Pancreas (tissue), 10 donors: ENCODE measurements around the gene HIF1A. TPM values are rescaled to one million over a fixed set of nuclear protein-coding genes. Genes with fewer than 3 reads are reported as not detected.

ENCODE experiments used
- ATAC-seq, 4 donors: fragments of 200-7000 bp; cut with Tn5 transposase; one replicate each; pipeline versions ENCODE4 v1.8.0 to v1.9.1; 2020; ENCODE audit warnings: mild to moderate bottlenecking in 4 of 4, moderate library complexity in 4 of 4
- DNase-seq, 6 donors: peaks; one replicate each; pipeline ENCODE4 v3.0.0-alpha.2; 2020
- FAIRE-seq: peaks from 2 replicates; lab custom pipeline; 2012; peaks lifted over from hg19 to GRCh38; lab: Jason Lieb, UNC
- H3K27ac ChIP-seq, 4 donors: fragments of 200-600 bp; sonication (generic); 1 replicate in 3 of 4; 2 replicates in 1 of 4; pipeline versions ENCODE4 v1.5.0 to v1.8.0; 2020
- H3K27me3 ChIP-seq, 4 donors: fragments of 200-600 bp; one replicate each; pipeline ENCODE4 v1.8.0; 2021
- H3K36me3 ChIP-seq, 3 donors: fragments of 200-600 bp; sonication (generic) in 1 of 3; one replicate each; pipeline versions ENCODE4 v1.5.0 to v1.8.0; 2020 to 2021
- H3K4me1 ChIP-seq, 3 donors: fragments of 200-600 bp; one replicate each; pipeline ENCODE4 v1.8.0; 2021
- H3K4me3 ChIP-seq, 4 donors: fragments of 200-600 bp; sonication (generic) in 2 of 4; one replicate each; pipeline versions ENCODE4 v1.5.0 to v1.8.0; 2020 to 2021
- H3K9me3 ChIP-seq, 4 donors: fragments of 200-600 bp; one replicate each; pipeline ENCODE4 v1.8.0; 2021
- CTCF ChIP-seq, 4 donors: fragments of 200-600 bp; sonication (generic) in 3 of 4; IDR thresholded peaks; one replicate each; pipeline versions ENCODE4 v1.5.0 to v1.8.0; 2021; ENCODE audit warnings: antibody characterized with exemption in 4 of 4
- WGBS, 2 donors: extraction: QIAGEN DNeasy Blood & Tissue Kit; methylation state at CpG; one replicate each; pipeline ENCODE4 v1.1.7; 2013; 5-methylcytosine and 5-hydroxymethylcytosine counted together
- intact Hi-C, 3 donors: fragments of 100-400 bp; cut with DNase I; formaldehyde crosslinking; loops; one replicate each; pipeline versions ENCODE4 v1.11.1 to v1.14.2; 2022
- polyA plus RNA-seq, 2 donors: library from polyadenylated mRNA; stranded (reverse); fragments of 200-250 nt; gene quantifications; one replicate each; pipeline ENCODE4 v1.2.3, GENCODE V29; 2013
- total RNA-seq, 6 donors: library from RNA; stranded (reverse); fragmentation: NEBNext Ultra II Directional in 4 of 6; extraction: Animal tissue kit (Norgen Biotek cat#: 25700) in 4 of 6; gene quantifications; one replicate each; pipeline versions ENCODE4 v1.2.1 to v1.2.4, GENCODE V29; 2021 to 2023
- donor health status: healthy with polysubstance abuse.
- donor health status: DM: no; HTN: no; CAD: no; lungs with moderate emphysema.
- donor health status: DM: no; HTN: no; CAD: no.
- donor health status: control.
- donor health status: control.
- donor health status: Bipolar disorder and iron deficiency.
- donor health status: DM: yes; HTN: yes; CAD: no.
- donor health status: DM: no; HTN: no; CAD: no.
- donor health status: DM: no; HTN: no; CAD: no.
- donor health status: DM: yes; HTN: yes; CAD: no.

HIF1A gene
- total and polyA plus RNA-seq, 8 donors: 10.6 to 97.4 (median 27.0) TPM

DNA sequence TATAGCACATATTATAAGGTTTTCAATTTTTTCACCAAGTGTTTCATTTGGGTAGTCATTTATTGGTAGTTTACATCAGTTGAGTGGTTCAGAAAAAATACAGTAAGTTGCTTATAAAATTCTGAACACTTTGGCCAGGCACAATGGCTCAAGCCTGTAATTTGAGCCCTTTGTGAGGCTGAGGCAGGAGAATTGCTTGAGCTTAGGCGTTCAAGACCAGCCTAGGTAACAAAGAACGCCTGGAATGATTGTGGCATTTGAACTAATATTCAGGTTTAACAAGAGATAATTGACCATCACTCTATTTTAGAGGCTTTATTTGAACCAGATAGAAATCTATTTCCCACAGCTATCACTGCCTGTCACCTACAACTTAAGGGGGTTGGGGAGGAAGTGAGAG, 22.7 kb downstream of the HIF1A start:
- no peak for ATAC-seq
- no peaks in the 10 kb centered on the region for H3K27me3 ChIP-seq
- peaks cover 0 to 40% (median 17%) of the 10 kb centered on the region in 3 donors for H3K4me1 ChIP-seq
- no peak overlapping the region for H3K27ac ChIP-seq
- no peak for DNase-seq
- no peak overlapping the region for H3K4me3 ChIP-seq
- 90 to 91% methylated on average over 2 of the region's 2 CpGs for WGBS, 2 donors
- intact Hi-C loops: no loop called here
- H3K9me3 ChIP-seq: no peaks in the 10 kb centered on the region
- no peak for TF ChIP-seq CTCF (IDR thresholded peaks at IDR 0.05)
- no peak for FAIRE-seq
- H3K36me3 ChIP-seq: no peaks in the 10 kb centered on the region

DNA sequence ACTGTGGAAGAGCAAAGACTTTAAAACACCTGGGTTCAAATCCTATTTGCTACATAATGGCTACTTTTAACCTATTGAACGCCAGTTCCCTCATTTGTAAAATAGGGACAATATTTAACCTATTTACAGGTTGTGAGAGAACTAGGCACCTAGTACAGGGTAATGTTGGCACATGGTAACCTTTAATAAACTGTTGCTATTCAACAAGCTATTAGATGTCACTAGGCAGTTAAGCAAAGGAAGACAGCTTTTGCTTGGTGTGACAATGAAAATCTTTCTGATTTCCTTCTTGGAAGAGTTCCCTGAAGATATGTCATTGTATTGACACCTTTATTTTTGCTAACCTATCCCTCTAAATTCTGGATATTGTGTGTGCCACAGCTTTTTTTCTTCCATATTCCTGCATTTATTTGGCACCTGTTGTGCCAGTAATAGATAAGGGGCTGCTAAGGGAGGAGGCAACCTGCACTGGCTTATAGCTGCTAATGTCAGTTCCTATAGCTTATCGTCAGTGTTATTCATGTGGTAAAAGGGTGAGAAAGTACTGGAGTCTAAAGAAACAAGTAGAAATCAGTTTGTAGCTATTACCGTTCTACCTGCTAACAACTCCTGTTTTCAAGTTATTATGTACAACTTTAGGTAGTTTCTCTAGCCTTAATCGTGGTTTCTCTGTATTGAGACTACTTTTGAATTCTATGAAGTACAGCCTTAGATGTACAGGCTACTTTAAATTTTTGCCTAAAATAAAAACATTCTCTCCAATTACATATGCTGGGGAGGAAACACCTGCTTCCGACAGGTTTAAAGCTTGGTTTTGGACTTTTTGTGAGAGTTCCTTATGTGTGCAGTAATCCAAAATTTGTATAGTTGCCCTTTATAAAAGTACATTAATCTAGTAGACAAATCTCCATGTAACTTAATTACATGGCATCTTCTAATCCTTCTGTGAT, 24.3 kb downstream of the HIF1A start:
- intact Hi-C loops: loop anchor here in 1 of 3 donors (10.0 kb wide), 1 partner anchor 245 kb away; no protein-coding TSS in a partner anchor
- no peak overlapping the region for H3K27ac ChIP-seq
- no peaks in the 10 kb centered on the region for H3K27me3 ChIP-seq
- H3K9me3 ChIP-seq: no peaks in the 10 kb centered on the region
- 64 to 72% methylated on average over 5 of the region's 5 CpGs for WGBS, 2 donors
- no peak for DNase-seq
- no peak for TF ChIP-seq CTCF (IDR thresholded peaks at IDR 0.05)
- H3K4me1 ChIP-seq: peaks cover 0 to 24% (median 16%) of the 10 kb centered on the region in 3 donors
- H3K4me3 ChIP-seq: no peak overlapping the region
- peak in 2 of 4 donors; percentile 31 to 45 for ATAC-seq
- no peak for FAIRE-seq
- peaks cover 0 to under 1% (median 0%) of the 10 kb centered on the region in 3 donors for H3K36me3 ChIP-seq

DNA sequence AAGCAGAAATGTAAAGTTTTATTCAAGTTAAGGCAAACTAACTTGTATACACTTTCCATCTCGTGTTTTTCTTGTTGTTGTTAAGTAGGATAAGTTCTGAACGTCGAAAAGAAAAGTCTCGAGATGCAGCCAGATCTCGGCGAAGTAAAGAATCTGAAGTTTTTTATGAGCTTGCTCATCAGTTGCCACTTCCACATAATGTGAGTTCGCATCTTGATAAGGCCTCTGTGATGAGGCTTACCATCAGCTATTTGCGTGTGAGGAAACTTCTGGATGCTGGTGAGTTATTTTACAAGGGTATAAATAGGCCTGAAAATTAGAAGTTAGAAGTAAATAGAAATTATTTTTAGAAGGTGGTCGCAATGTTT, 25.0 kb downstream of the HIF1A start:
- ATAC-seq (peak in 1 of 4 donors; percentile 17), DNase-seq (no peak), FAIRE-seq (no peak)
- Histone ChIP-seq H3K27me3 (no peaks in the 10 kb centered on the region), H3K4me1 (peaks cover 0 to 20% (median 16%) of the 10 kb centered on the region in 3 donors), H3K27ac (no peak overlapping the region), H3K4me3 (no peak overlapping the region), H3K36me3 (peaks cover 0 to 7% (median 0%) of the 10 kb centered on the region in 3 donors), H3K9me3 (no peaks in the 10 kb centered on the region)
- TF ChIP-seq CTCF (IDR thresholded peaks at IDR 0.05): no peak
- intact Hi-C loops: loop anchor here in 1 of 3 donors (10.0 kb wide), 1 partner anchor 245 kb away; no protein-coding TSS in a partner anchor
- WGBS, 2 donors: 83 to 89% methylated on average over 9 of the region's 9 CpGs

- Histone ChIP-seq H3K27me3 (no peaks in the 10 kb centered on the region), H3K4me1 (peaks cover 0 to 20% (median 16%) of the 10 kb centered on the region in 3 donors), H3K27ac (no peak overlapping the region), H3K4me3 (no peak overlapping the region), H3K36me3 (peaks cover 0 to 7% (median 0%) of the 10 kb centered on the region in 3 donors), H3K9me3 (no peaks in the 10 kb centered on the region)
- intact Hi-C loops: loop anchor here in 1 of 3 donors (10.0 kb wide), 1 partner anchor 246 kb away; no protein-coding TSS in a partner anchor
- 80% methylated on average over 6 of the region's 6 CpGs for WGBS, 2 donors
- DNase-seq: no peak
- TF ChIP-seq CTCF (IDR thresholded peaks at IDR 0.05): no peak
- no peak for ATAC-seq
- FAIRE-seq: no peak
Observed at GRCh38 chr14:61720741-61721140, 25.4 kb downstream of the HIF1A start.
